NT2/D1 (cell line): Measurements from ENCODE around the gene PEAK3.

ENCODE experiments used
- DNase-seq: peaks from one replicate; pipeline ENCODE4 v3.0.0-alpha.2; 2011; ENCODE audit warnings: low read depth, low spot score
- H3K27me3 ChIP-seq: 2 replicates; pipeline ENCODE4 v1.6.0; 2011; ENCODE audit warnings: mild to moderate bottlenecking; ENCODE audit not compliant: insufficient read length, insufficient read depth
- H3K36me3 ChIP-seq: 2 replicates; pipeline ENCODE4 v1.6.1; 2011; ENCODE audit warnings: mild to moderate bottlenecking, low read length, mixed read lengths; ENCODE audit not compliant: insufficient read depth, insufficient read length
- H3K4me1 ChIP-seq: 2 replicates; pipeline ENCODE4 v1.5.1; 2011; ENCODE audit not compliant: insufficient read depth, insufficient read length
- H3K4me3 ChIP-seq: 2 replicates; pipeline ENCODE4 v1.5.1; 2011; ENCODE audit warnings: low read depth; ENCODE audit not compliant: insufficient read length
- H3K9ac ChIP-seq: 2 replicates; pipeline ENCODE4 v1.6.0; 2011; ENCODE audit warnings: low read depth; ENCODE audit not compliant: insufficient read length
- H3K9me3 ChIP-seq: 2 replicates; pipeline ENCODE4 v1.5.1; 2011; ENCODE audit warnings: mild to moderate bottlenecking, low read length; ENCODE audit not compliant: insufficient read depth
- SUZ12 ChIP-seq: IDR thresholded peaks from 2 replicates; pipeline ENCODE4 v1.6.1; 2011; ENCODE audit not compliant: insufficient read length, insufficient read depth; ENCODE audit errors: extremely low read depth
- YY1 ChIP-seq: IDR thresholded peaks from 2 replicates; pipeline ENCODE4 v1.6.1; 2011; ENCODE audit not compliant: insufficient read length, insufficient read depth
- ZNF274 ChIP-seq: IDR thresholded peaks from 2 replicates; pipeline ENCODE4 v1.6.1; 2011; ENCODE audit warnings: mild to moderate bottlenecking, low read depth, low read length

Gene PEAK3

DNA sequence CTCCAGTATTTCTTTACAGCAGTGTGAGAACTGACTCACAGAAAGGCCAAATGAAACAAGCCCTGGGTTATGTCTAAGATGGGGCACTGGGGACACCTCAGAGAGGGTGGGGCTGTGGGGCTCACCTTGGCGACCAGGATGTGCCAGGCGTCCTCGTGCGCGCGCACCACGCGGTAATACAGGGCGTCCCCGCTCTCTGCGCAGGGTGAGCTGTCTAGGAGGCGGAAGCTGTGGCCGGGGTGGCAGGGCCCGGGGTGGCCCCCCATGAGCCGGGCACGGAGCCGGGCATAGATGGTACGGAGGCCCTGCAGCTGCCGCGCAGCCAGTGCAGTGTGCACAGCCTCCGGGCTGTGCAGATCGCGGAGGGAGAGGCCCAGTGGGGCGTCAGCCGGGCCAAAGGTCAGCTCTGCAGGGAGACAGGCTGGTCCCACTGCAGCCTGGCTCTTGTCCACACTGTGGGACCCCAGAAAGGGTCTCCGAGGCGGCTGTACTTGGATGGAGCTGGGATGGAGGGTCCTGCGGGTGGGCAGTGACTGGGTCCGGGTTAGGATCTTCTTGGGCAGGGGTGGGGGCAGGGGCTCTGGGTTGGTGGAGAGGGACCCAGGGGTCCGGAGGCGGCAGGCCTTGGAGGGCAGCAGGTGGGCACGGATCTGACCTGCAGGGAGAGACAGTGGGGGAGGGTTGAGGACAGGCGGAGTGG is 3.4 kb downstream of the PEAK3 start:
- H3K4me3 ChIP-seq, result no peak overlapping the region
- peaks cover 19% of the 10 kb centered on the region for H3K27me3 ChIP-seq
- H3K9me3 ChIP-seq, result no peaks in the 10 kb centered on the region
- TF ChIP-seq SUZ12 (no peak), YY1 (no peak), ZNF274 (no peak)
- peaks cover 11% of the 10 kb centered on the region for H3K36me3 ChIP-seq
- no peak for DNase-seq
- peaks cover 20% of the 10 kb centered on the region for H3K4me1 ChIP-seq
- no peak overlapping the region for H3K9ac ChIP-seq

DNA sequence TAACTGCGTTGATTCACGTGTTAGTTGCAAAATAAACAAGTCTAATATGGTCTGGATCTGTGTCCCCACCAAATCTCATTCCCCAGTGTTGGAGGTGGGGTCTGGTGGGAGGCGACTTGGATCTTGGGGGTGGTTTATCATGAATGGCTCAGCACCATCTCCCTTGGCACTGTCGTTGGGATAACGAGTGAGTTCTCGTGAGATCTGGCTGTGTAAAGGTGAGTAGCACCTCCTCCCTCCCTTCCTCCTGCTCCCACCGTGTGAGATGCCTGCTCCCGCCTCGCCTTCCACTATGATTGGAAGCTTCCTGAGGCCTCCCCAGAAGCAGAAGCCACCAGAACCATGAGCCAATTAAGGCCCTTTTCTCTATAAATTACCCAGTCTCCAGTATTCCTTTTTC is 4.8 kb downstream of the PEAK3 start:
- DNase-seq, result no peak
- peaks cover 25% of the 10 kb centered on the region for H3K36me3 ChIP-seq
- no peak overlapping the region for H3K4me3 ChIP-seq
- H3K27me3 ChIP-seq, result peaks cover 7% of the 10 kb centered on the region
- H3K4me1 ChIP-seq, result peaks cover 25% of the 10 kb centered on the region
- no peak for TF ChIP-seq YY1
- TF ChIP-seq SUZ12, result no peak
- TF ChIP-seq ZNF274, result no peak
- no peaks in the 10 kb centered on the region for H3K9me3 ChIP-seq
- no peak overlapping the region for H3K9ac ChIP-seq

DNA sequence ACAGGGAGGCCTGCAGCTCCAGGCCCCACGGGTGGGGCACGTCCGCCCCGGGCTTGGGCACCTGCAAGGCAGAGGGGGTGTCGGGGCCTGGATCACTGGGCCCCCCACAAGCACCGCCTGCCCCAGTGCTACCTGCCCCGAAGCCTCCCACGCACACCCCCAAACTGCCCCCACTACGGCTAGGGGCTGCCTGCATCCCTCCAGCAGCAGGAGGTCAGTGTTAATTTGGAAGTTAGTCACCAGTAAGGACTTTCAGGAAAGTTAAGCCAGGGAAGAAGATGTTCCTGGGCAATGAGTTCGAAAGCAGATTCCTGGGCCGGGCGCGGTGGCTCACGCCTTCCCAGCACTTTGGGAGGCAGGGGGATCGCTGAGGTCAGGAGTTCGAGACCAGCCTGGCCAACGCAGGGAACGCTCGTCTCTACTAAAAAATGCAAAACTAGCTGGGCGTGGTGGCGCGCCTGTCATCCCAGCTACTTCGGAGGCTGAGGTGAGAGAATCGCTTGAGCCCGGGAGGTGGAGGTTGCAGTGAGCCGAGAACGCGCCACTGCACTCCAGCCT is 5.5 kb downstream of the PEAK3 start:
- no peaks in the 10 kb centered on the region for H3K9me3 ChIP-seq
- peak overlapping the region; percentile 42 for H3K9ac ChIP-seq
- H3K36me3 ChIP-seq, result peaks cover 30% of the 10 kb centered on the region
- no peak overlapping the region for H3K4me3 ChIP-seq
- no peak for DNase-seq
- peaks cover under 1% of the 10 kb centered on the region for H3K27me3 ChIP-seq
- peaks cover 29% of the 10 kb centered on the region for H3K4me1 ChIP-seq
- TF ChIP-seq YY1 (no peak), ZNF274 (no peak), SUZ12 (no peak)

DNA sequence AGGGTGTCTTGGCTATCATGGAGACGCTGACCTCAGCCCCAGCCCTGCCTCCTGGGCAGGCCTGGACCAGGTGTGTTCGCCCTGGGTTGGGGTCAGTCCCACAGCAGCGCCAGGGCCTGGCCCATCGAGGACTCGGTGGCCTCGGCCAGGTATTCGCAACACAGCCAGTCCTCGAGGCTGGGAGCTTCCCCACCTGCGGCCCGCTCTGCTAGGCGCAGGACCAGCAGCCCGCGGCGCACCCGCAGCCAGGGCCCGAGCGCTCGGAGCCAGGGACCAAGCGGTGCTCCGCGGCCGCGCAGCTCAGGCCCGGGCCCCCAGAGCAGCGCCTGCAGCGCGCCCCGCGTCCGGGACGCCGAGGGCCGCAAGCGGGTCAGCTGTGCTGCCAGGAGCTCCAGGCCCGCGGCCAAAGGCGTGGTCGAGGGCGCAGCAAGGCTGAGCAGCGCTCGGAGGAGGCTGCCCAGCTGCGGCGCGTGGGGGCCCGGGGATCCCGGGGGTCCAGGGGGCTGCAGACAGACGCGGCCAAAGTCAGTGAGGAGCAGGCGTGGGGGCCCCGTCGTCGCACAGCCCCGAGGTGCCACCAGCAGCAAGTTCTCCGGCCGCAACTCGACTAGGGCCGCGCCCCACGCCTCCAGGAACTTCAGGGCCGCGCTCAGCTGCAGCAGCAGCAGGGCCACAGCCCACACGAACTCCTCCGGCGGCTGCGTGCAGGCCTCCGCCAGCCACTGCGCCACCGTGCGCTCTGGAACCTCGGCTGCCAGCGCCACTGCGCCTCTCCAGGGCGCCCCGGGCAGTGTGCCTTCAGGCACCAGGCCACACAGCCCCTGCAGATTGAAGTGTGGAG is 6.2 kb downstream of the PEAK3 start:
- peaks cover 37% of the 10 kb centered on the region for H3K36me3 ChIP-seq
- no peaks in the 10 kb centered on the region for H3K9me3 ChIP-seq
- no peak for DNase-seq
- no peaks in the 10 kb centered on the region for H3K27me3 ChIP-seq
- H3K9ac ChIP-seq, result peak overlapping the region; percentile 42
- H3K4me1 ChIP-seq, result peaks cover 30% of the 10 kb centered on the region
- H3K4me3 ChIP-seq, result no peak overlapping the region
- no peak for TF ChIP-seq SUZ12
- no peak for TF ChIP-seq YY1
- TF ChIP-seq ZNF274, result no peak

DNA sequence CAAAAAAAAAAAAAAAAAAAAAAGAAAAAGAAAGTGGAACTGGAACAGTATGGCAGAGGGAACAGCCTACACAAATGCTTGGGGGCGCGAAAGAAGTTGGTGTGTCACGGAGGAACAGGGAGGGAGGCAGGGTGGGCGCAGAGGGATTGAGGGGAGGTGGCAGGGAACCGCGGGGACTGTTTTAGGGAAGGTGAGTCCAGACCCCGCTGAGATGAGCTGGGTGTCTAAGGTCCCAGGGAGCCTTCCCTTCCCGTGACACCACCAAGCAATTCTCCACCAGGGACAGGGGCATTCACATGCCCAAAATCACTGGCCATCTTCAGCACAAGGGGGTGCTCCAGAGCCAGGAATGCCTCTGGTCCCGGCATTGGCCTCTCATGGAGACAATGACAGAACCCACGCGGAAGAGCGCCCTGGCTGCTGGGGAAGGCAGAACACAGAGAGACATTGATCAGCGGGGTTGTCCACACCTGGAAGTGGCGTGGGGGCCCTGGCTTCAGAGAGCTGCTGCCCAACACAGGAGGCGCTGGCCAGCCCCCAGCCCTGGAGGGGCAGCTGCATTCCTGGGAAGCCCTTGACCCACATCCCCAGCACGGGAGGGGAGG is 6.9 kb downstream of the PEAK3 start:
- Histone ChIP-seq H3K9ac (peak overlapping the region; percentile 42), H3K4me1 (peaks cover 30% of the 10 kb centered on the region), H3K9me3 (no peaks in the 10 kb centered on the region), H3K36me3 (peaks cover 43% of the 10 kb centered on the region), H3K27me3 (no peaks in the 10 kb centered on the region), H3K4me3 (no peak overlapping the region)
- no peak for TF ChIP-seq SUZ12
- no peak for TF ChIP-seq YY1
- no peak for TF ChIP-seq ZNF274
- no peak for DNase-seq

DNA sequence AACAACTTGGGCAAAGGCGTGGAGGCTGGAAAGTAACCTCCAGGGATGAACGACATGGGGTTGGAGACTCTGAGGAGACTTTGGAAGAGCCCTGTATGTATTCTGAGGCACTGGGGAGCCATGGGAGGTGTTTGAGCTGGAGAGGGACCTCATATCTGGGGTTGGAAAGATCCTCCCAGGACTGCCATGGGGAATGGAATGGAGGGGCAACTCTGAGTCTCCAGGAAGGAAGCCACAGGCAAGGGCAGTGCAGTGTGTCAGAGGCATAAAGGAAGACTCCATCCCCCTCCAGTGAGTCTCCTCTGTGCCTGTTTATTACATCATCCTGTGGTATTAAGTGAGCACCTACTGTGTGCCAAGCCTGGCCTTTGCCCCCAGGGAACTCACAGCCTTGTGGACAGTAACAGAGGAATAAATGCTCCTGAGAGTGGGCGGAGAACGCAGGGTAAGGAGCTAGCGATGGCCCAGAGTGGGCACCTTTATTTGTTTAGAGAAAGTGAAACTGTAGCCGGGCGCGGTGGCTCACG is 7.7 kb downstream of the PEAK3 start:
- DNase-seq, result no peak
- TF ChIP-seq ZNF274 (no peak), SUZ12 (no peak), YY1 (no peak)
- Histone ChIP-seq H3K27me3 (no peaks in the 10 kb centered on the region), H3K4me3 (no peak overlapping the region), H3K9ac (peak overlapping the region; percentile 16), H3K36me3 (peaks cover 43% of the 10 kb centered on the region), H3K9me3 (no peaks in the 10 kb centered on the region), H3K4me1 (peaks cover 30% of the 10 kb centered on the region)
